PC-9 (cell line): ENCODE measurements around the gene CCL25. TPM values are rescaled to one million over a fixed set of nuclear protein-coding genes. Genes with fewer than 3 reads are reported as not detected.

Experiments
- BruUV-seq: library from RNA; stranded (reverse); fragments of 400-500 nt; replicated peaks from 2 replicates; lab custom pipeline; 2021; lab: Mats Ljungman, UMichigan
- CTCF ChIA-PET: fragments of 300-600 bp; sonication (Branson Sonifier 250); formaldehyde crosslinking; loops from one replicate; lab custom pipeline; 2022; ENCODE audit warnings: antibody characterized with exemption; lab: Charles Lee
- POLR2A ChIA-PET: fragments of 300-600 bp; sonication (Branson Sonifier 250); formaldehyde crosslinking; loops from one replicate; lab custom pipeline; 2022; ENCODE audit warnings: antibody characterized with exemption; ENCODE audit not compliant: unreplicated experiment; lab: Charles Lee
- DNase-seq, 2 experiments: peaks; one replicate each; pipeline versions ENCODE4 v3.0.0 to v3.0.0-alpha.2; 2015 to 2022; ENCODE audit warnings: mixed read lengths in 1 of 2
- H2AFZ ChIP-seq: fragments of 200-600 bp; sonication (generic); 2 replicates; pipeline ENCODE4 v1.8.1; 2017; ENCODE audit warnings: antibody characterized with exemption
- H3F3A ChIP-seq: fragments of 200-600 bp; sonication (generic); 2 replicates; pipeline ENCODE4 v1.8.1; 2017; ENCODE audit warnings: antibody characterized with exemption, mild to moderate bottlenecking, low read depth; ENCODE audit not compliant: insufficient read depth
- H3K27ac ChIP-seq: fragments of 200-600 bp; sonication (generic); 2 replicates; pipeline ENCODE4 v1.6.1; 2016; ENCODE audit warnings: mixed run types
- H3K27me3 ChIP-seq: fragments of 200-600 bp; sonication (generic); 2 replicates; pipeline ENCODE4 v1.6.1; 2016; ENCODE audit warnings: low read depth, mixed run types; ENCODE audit not compliant: insufficient read depth
- H3K36me3 ChIP-seq: fragments of 200-600 bp; sonication (generic); 2 replicates; pipeline ENCODE4 v1.6.1; 2016; ENCODE audit warnings: low read depth, mixed run types
- H3K4me1 ChIP-seq: fragments of 200-600 bp; sonication (generic); replicated peaks from 2 replicates; pipeline ENCODE4 v1.6.1; 2016; ENCODE audit warnings: mixed run types; ENCODE audit not compliant: insufficient read depth
- H3K4me2 ChIP-seq: fragments of 200-600 bp; sonication (generic); 2 replicates; pipeline ENCODE4 v1.6.1; 2017; ENCODE audit warnings: mixed run types
- H3K4me3 ChIP-seq: fragments of 200-600 bp; sonication (generic); 2 replicates; pipeline ENCODE4 v1.6.1; 2016; ENCODE audit warnings: mixed run types
- H3K79me2 ChIP-seq: fragments of 200-600 bp; sonication (generic); 2 replicates; pipeline ENCODE4 v1.6.1; 2017; ENCODE audit warnings: low read depth, mixed run types
- H3K9me2 ChIP-seq: fragments of 200-600 bp; sonication (generic); 2 replicates; pipeline ENCODE4 v1.8.1; 2017; ENCODE audit warnings: mild to moderate bottlenecking; ENCODE audit not compliant: insufficient read depth
- H3K9me3 ChIP-seq: fragments of 200-600 bp; sonication (generic); 2 replicates; pipeline ENCODE4 v1.8.1; 2016; ENCODE audit warnings: low read depth; ENCODE audit not compliant: insufficient read depth
- H4K20me1 ChIP-seq: fragments of 200-600 bp; sonication (generic); 2 replicates; pipeline ENCODE4 v1.8.1; 2017; ENCODE audit not compliant: insufficient read depth
- CTCF ChIP-seq: fragments of 200-600 bp; sonication (generic); conservative IDR thresholded peaks from 2 replicates; pipeline ENCODE4 v1.6.1; 2017; ENCODE audit warnings: mixed run types, antibody characterized with exemption, mild to moderate bottlenecking, moderate library complexity
- EZH2 ChIP-seq: fragments of 200-600 bp; sonication (generic); IDR thresholded peaks from 2 replicates; pipeline ENCODE4 v1.8.0; 2017; ENCODE audit warnings: antibody characterized with exemption, low read depth
- intact Hi-C: fragments of 100-400 bp; cut with micrococcal nuclease; formaldehyde crosslinking; loops from one replicate; pipeline ENCODE4 v1.10.0; 2022; ENCODE audit not compliant: unreplicated experiment
- total RNA-seq: library from RNA; stranded (reverse); gene quantifications from 2 replicates; pipeline ENCODE4 v1.2.3, GENCODE V29; 2021

Gene CCL25
- total RNA-seq, 1 experiment from 2014 or later: not detected

DNA sequence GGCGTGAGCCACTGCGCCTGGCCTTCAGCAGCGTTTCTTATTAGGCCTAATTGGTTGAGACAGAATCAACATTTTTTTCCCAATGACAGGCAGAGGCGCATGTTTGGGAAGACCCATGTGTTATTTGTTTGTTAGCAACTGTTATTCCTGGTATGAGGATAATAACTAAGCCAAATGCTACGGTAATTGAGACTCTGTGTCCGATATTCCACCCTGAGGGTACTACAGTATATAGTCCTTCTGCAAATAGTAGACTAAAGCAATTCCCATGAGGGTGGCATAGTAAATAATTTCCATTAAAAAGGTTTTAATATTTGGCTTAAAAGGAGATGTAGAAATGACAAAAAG lies 18.4 kb upstream of the CCL25 start:
- H3K9me2 ChIP-seq: no peaks in the 10 kb centered on the region
- H3K27ac ChIP-seq: no peak overlapping the region
- H4K20me1 ChIP-seq: no peaks in the 10 kb centered on the region
- H3K9me3 ChIP-seq: no peaks in the 10 kb centered on the region
- no peak overlapping the region for H2AFZ ChIP-seq
- no peak overlapping the region for H3K4me2 ChIP-seq
- intact Hi-C loops: no loop called here
- ChIA-PET CTCF (no interaction called here), POLR2A (no interaction called here)
- no peak for DNase-seq
- no TSS peak for BruUV-seq
- H3F3A ChIP-seq: no peaks in the 10 kb centered on the region
- no peak overlapping the region for H3K4me3 ChIP-seq
- H3K27me3 ChIP-seq: peaks cover 6% of the 10 kb centered on the region; the same call in 1 of the 2 replicates
- H3K4me1 ChIP-seq: 0 out of 2 replicates have a peak, but pooled peaks cover under 1% of the 10 kb centered on the region
- no peaks in the 10 kb centered on the region for H3K36me3 ChIP-seq
- no peaks in the 10 kb centered on the region for H3K79me2 ChIP-seq
- TF ChIP-seq CTCF (no peak), EZH2 (no peak)

DNA sequence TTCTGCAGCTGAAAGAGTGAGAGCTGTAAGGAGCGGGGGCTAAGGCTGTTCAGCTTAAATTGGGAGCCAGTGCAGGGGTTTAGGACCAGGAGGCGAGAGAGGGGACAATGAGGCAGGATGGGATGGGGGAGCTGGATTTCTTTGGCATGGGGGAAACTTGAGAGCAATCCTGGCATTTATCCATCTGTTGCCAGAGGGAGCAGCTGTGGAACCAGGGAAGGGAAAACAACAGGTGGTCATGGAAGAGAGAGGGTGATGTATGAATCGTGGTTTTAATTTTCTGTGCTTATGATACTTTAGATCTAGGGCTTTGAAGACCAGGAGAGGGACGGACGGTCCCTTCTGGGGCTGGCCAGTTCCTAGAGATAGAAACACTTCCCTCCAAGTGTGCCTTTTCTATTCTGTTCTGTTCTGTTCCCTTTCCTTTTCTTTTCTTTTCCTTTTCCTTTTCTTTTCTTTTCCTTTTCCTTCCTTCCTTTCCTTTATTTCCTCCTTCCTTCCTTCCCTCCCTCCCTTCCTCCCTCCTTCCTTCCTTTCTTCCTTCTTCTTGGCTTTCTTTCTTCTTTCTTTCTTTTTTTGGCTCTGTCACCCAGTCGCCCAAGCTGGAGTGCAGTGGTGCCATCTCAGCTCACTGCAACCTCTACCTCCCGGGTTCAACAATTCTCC lies 16.0 kb upstream of the CCL25 start:
- Histone ChIP-seq H3F3A (no peaks in the 10 kb centered on the region), H3K79me2 (no peaks in the 10 kb centered on the region), H3K27me3 (peaks cover 6% of the 10 kb centered on the region; the same call in 1 of the 2 replicates), H3K27ac (no peak overlapping the region), H3K36me3 (no peaks in the 10 kb centered on the region), H3K9me3 (no peaks in the 10 kb centered on the region), H3K4me2 (no peak overlapping the region), H4K20me1 (no peaks in the 10 kb centered on the region), H3K4me3 (no peak overlapping the region), H3K9me2 (no peaks in the 10 kb centered on the region), H3K4me1 (no peaks in the 10 kb centered on the region), H2AFZ (no peak overlapping the region)
- CTCF ChIA-PET: interaction anchor here (0.6 kb wide), 1 partner anchor 20 kb away, joined by 6 read pairs; no protein-coding TSS in a partner anchor
- no peak for TF ChIP-seq EZH2
- no peak for TF ChIP-seq CTCF
- DNase-seq: no peak
- POLR2A ChIA-PET: no interaction called here
- intact Hi-C loops: no loop called here
- no TSS peak for BruUV-seq

DNA sequence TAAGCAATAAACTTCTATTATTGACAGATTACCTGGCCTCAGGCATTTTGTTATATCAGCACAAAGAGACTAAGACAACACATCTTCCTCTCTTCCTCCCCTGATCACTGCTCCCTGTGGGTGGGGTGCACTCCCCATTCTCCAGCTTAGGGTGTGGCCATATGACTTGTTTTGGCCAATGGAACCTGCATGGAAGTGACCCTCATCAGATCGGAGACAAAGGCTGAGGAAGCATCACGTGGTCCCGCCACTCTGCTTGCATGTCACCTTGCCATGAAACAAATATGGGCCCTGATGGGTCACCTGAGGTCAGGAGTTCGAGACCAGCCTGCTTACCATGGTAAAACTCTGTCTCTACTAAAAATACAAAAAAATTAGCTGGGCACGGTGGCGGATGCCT lies 13.7 kb upstream of the CCL25 start:
- H4K20me1 ChIP-seq: no peaks in the 10 kb centered on the region
- no peaks in the 10 kb centered on the region for H3K4me1 ChIP-seq
- peaks cover 6% of the 10 kb centered on the region; the same call in 1 of the 2 replicates for H3K27me3 ChIP-seq
- ChIA-PET CTCF (no interaction called here), POLR2A (no interaction called here)
- DNase-seq: no peak
- intact Hi-C loops: no loop called here
- H3K4me2 ChIP-seq: no peak overlapping the region
- H2AFZ ChIP-seq: no peak overlapping the region
- BruUV-seq: no TSS peak
- H3K36me3 ChIP-seq: no peaks in the 10 kb centered on the region
- H3K27ac ChIP-seq: no peak overlapping the region
- H3K9me3 ChIP-seq: no peaks in the 10 kb centered on the region
- no peak for TF ChIP-seq CTCF
- no peak for TF ChIP-seq EZH2
- no peak overlapping the region for H3K4me3 ChIP-seq
- H3K9me2 ChIP-seq: no peaks in the 10 kb centered on the region
- H3K79me2 ChIP-seq: no peaks in the 10 kb centered on the region
- H3F3A ChIP-seq: no peaks in the 10 kb centered on the region
